ENCODE measurements around the gene EVA1A. TPM values are rescaled to one million over a fixed set of nuclear protein-coding genes. Genes with fewer than 3 reads are reported as not detected.

The EVA1A gene
- polyA plus RNA-seq, 1 donor = 5.0 TPM

DNA sequence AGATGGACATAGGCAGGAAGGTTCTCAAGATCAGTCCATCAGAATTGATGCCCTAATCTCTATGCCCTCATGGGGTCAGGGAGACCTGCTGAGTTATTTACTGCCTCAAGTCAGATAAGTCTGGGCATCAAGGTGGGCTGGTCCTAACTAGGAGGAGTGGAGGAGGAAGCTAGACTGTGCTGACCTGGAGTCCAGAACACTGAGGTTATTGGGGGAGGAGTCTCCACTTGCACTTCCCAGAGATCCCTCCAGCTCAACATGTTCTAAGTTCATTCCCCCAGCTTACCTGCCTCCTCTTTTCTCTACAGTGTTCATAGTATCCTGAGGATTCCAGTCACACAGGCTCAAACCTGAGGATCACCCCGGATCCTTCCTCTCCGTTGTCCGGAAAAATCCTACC lies 19.3 kb downstream of the EVA1A start:
- DNase-seq (ENCODE audit: low read depth) = no peak

GRCh38 chr2:75540994-75541393 lies 19.7 kb downstream of the EVA1A start:
- DNase-seq (ENCODE audit: low read depth) = no peak

DNA sequence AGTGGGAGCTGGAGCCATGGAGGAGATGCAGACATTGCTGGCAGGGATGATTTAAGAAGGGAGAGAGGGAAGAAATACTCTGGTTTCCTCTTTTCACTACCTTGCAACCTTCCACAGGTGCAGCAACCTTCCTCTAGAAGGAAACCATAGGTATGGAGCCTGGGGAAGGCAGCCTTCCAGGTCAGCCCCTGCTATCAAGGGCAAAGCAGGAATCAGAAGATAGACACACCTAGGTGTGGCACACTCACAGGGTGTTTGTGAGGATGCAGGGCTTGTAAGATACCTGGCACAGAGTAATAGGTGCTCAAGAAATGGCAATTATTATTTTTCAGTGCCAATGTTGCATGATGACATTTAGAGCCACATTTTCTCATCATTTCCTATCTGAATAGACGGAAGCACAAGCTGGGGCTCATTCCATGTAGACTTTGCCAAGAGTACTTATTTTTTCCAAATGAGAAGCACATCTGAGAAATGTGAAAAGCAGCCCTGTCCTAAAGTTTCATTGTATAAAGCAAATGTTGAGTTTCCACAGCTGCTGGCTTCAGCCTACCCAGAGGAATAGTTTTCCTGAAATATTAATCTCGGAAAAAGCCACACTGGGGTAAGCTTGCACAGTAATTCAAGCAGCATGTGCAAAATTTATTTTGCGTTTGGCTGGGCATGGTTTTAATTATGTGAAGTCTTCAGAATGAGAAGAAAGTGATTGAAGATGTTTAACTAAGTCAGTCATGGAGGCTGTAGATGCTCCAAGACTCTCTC lies 20.6 kb downstream of the EVA1A start:
- peak; percentile 77 for DNase-seq (ENCODE audit: low read depth)

DNA sequence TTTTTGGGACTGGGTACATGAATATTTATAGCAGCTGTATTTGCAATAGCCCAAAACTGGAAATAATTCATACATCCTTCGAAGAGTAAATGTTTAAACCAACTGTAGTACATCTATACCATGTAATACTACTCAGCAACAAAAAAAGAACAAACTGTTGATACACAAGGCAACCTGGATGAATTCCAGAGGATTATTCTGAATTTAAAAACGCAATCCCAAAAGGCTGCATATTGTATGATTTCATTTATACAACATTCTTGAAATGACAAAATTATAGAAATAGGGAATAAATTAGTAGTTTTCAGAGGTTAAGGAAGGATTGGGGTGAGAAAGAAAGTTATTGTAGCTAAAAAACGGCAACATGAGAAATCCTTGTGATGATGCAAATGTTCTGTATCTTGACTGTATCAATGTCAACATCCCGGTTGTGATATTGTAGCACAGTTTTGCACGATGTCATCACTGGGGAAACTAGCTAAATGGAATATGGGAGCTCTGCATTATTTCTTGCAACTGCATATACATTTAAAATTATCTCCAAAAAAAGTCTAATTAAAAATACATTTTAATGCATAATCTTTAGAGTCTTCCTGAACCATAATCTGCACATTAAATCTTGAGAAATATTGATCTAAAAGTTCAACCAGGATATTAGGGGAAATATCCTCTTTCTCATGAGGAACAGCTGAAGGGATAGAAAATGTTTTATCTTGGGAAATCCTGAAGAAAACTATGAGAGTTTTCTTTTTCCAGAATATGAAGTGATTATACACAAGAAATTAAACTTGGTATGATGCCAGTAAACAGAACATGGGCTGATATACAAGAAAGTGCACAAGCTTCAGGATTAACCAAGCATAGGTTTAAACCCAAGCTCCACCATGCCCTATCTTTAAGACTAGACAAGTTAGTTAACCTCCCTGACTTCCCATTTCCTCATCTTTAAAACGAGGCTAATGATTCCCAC lies 21.9 kb downstream of the EVA1A start:
- no peak for DNase-seq (ENCODE audit: low read depth)

DNA sequence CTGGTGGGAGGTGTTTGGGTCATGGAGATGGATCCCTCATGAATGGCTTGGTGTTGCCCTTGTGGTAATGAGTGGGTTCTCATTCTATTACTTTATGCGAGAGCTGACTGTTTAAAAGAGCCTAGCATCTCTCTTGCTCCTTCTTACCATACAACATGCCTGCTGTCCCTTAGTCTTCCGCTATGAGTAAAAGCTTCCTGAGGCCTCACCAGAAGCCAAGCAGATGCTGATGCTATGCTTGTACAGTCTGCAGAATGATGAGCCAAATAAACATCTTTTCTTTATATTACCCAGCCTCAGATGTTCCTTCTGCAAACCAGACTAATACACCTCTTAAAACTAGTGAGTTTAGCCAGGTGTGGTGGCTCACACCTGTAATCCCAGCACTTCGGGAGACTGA lies 23.1 kb downstream of the EVA1A start:
- DNase-seq (ENCODE audit: low read depth) = no peak

DNA sequence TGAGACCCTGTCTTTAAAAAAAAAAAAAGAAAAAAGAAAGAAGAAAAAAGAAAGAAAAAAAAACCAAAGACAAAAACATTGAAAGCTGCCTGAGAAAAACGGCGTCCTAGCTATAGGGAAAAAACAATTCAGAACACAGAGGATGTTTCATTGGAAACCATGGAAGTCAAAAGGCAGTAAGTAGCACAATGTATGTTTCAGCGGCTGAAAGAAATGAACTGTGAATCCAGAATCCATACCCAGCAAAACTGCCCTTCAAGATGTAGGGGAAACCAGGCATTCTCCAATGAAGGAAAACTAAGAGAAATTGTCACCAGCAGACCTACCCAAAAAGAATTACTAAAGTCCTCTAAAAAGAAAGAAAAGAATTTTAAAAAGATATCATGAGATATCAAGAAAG lies 27.6 kb downstream of the EVA1A start:
- no peak for DNase-seq (ENCODE audit: low read depth)

- no peak for DNase-seq (ENCODE audit: low read depth)
Measured at GRCh38 chr2:75532488-75532887, 28.3 kb downstream of the EVA1A start.

GRCh38 chr2:75528221-75528977 lies 32.3 kb downstream of the EVA1A start:
- no peak for DNase-seq (ENCODE audit: low read depth)

DNA sequence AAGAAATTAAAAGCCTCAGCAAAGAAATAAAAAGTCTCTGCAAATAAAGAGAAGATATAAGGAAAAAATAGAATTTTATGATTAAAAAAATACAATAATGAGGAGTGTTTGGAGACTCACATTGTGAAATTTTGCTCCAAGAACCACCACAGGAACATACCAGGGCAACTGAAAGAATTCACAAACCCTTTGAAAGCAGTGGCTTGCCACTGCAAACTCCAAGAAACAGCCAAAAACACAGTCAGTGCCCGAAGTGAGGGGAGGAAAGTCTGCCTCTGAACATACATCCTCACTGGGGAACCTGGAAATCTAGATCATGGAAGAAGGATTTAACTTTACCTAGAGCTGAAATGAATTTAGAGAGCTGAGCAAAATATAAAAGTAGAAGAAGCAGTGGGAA lies 33.1 kb downstream of the EVA1A start:
- no peak for DNase-seq (ENCODE audit: low read depth)

DNA sequence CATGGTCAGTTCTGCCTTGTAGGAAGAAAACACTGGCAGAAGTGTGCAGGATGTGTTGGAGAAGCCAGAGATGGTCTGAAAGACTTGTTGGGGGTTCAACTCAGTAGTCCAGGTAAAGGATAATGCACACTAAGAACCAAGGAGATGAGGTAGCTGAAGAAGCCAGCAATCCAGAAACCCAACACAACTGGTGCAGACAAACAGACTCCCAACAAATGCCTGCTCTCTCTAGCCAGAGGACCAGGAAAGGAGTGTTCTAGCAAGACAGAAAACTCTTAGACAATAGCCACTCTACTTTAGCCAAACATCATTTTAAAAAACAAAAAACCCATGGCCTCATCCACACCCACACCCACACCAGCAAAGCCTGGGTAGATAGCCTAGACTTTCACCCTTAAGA lies 33.9 kb downstream of the EVA1A start:
- DNase-seq (ENCODE audit: low read depth) = no peak

DNA sequence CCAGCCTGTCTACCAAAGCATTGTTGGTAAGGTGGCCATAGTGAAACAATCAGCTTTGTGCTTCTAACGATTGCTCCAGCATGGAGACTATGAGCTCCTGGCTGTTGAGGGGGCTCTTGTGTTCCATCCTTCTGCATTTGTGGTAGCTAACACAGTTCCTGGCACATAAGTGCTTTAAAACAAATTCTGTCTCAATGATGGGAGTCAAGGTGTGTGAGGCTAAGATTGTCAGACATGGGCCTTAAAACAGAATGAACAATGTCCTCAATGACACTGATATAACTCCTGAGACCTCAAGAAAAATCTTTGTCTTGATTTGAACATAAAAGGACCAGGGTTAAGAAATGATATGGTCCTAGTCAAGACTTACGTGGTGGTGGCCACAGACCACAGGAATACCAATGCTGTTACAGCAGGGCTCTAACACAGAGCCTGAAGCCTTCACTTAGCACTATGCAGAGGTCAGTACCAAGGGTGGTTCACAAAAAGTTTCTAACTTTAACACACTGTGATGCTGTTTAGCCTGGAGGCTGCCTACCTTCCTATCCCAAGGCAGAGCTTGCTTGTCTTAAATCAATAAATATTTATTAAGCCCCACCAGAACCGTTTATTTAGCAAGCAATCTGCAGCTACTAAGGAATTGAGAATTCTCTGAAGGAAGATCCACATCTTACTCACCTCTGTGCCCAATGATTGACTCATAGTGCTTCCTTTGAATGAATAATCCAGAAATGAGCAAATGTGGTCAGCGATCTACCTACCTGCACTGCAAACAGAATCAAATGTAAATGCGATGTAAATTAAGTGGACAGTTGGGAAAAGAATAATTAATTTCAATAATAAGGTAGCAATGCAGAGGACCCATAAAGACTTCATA lies 35.1 kb downstream of the EVA1A start:
- no peak for DNase-seq (ENCODE audit: low read depth)

DNA sequence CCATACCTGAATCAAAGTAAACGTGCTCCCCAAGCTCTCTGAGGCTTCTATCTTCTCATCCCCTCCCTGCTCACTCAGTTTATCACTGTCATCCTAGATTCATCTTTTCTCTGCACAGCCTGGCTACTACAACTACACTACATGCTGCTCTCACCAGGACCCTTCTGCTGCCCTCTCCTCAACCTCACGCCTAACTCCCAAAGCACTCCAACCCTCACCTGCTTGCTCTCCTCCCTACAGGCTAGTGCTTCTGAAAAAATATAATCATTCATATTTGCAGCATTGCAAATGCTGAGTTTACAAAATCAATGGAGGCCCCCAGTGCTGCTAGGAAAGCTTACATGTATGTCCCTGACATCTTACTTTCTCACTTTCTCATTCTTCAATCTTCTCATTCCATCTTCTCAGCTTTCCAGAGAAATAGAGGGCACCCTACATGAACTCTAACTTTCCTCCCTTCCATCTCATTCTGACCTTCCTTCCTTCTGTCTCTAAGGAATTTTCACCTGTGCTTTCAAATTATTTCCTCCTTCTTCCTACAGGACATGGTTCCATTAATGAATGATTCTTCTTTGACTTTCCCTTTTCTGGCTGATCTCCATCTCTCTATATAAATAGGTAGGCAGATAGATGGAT lies 36.3 kb downstream of the EVA1A start:
- DNase-seq (ENCODE audit: low read depth) = no peak

DNA sequence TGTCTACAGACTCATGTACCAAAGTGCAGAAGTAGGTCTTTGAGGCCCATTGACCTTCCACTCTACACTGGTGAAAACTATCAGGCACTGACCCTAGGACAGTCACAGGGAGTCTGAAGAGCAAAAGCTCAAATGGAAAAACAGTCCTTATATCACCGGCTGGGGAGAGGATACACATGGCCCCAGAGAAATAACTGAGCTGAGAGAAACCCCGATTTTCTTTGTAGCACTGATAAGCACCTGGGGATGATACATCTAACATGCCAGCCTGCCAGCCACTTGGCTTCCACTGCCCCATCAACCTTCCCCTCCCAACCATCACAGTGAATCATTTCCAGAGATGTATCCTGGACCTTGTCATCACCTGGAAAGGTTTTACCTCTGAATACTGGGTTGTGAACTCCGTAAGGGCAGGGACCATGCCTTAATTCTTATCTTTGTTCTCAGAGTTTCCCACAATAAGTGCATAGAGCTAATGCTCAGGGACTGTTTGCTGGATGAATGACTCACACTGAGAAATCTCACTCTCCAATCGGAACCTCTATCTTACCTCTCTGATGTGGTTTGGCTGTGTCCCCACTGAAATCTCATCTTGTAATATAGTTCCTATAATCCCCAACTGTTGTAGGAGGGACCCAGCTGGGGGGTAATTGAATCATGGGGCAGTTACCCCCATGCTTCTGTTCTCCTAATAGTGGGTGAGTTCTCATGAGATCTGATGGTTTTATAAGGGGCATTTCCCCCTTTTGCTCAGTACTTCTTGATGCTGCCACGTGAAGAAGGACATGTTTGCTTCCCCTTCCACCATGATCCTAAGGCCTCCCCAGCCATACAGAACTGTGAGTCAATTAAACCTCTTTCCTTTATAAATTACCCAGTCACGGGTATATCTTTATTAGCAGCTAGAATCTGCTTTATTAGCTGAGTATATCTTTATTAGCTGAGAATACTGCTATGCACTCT lies 37.1 kb downstream of the EVA1A start:
- no peak for DNase-seq (ENCODE audit: low read depth)

- no peak for DNase-seq (ENCODE audit: low read depth)
Measured at GRCh38 chr2:75522543-75523312, 38.0 kb downstream of the EVA1A start.

GRCh38 chr2:75521225-75521872 lies 39.4 kb downstream of the EVA1A start:
- DNase-seq (ENCODE audit: low read depth) = no peak

GRCh38 chr2:75519843-75520242 lies 40.9 kb downstream of the EVA1A start:
- DNase-seq (ENCODE audit: low read depth) = no peak

GRCh38 chr2:75518638-75519465 lies 41.9 kb downstream of the EVA1A start:
- DNase-seq (ENCODE audit: low read depth) = no peak

Data from forelimb muscle (tissue), 1 donor.